Measurements from ENCODE around the gene WDR7.

WDR7 gene

DNA sequence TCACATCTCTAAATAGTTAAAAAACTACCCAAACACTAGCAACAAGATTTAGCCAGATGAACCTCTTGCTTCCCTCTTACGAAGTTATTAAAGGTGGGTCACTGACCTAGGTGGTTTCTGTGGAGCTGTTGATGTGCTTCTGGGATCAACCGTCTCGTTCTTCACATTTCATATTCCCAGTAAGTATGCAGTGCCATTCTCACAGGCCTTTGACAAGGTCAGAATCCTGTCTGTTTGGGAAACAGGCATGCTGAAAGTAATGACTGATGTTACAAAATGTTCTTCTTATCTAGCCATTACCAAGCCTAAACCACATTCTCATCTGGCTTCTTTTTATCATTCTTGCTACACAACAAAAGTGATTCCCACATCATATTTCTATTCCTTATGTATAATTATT is 70.3 kb downstream of the WDR7 start:
- DNase-seq = no peak

DNA sequence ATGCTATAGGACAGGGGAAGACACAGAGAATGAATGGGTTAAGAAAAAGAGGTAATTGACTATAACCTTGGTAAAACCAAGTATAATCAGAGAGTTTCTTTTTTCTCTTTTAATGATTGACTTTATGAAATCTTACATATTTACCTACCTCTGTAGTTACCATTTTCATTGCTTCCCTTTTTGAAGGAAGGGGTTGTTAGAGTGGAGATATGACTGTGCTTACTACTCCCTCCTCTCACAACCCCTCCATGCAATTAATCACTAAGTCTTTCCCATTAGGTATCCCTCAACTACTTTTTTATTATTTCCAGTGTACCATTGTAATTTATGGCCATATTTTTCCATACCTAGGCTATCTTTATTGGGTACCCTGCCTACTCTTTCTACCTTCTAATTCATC is 71.4 kb downstream of the WDR7 start:
- DNase-seq = no peak

DNA sequence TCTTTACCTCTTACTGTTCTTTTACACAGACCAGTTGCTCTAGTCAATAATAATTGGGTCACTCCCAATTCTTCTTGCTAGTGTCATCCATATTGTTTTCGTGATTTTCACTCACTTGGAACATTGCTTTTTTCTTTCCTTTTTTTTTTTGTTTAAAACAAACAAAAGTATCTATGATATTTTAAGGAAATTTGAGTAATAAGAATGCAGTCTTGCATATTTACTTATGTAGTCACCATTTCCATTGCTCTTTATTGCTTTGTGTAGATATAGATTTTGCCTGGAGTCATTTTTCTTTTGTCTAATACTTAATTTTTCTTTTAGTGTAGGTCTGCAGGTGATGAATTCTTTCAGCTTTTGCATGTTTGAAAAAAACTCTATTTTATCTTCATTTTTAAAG is 71.9 kb downstream of the WDR7 start:
- DNase-seq = no peak

DNA sequence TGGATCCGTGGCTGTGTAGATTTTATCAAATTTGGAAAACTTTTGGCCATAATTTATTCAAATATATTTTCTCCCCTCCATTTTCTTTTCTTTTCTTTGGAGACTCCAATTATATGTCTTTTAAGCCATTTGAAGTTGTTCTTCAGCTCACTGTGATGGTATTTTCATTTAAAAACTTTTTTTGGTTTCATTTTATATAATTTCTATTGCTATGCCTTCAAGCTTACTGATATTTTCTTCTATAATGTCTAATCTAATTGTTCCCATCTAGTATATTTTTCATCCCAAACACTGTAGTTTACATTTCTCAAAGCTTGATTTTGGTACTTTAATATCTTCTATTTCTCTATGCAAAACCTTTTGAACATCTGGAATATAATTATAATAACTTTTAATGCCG is 72.5 kb downstream of the WDR7 start:
- DNase-seq = no peak

- DNase-seq = no peak
These were observed 75.7 kb downstream of the WDR7 start for GRCh38 chr18:56726906-56727305.

GRCh38 chr18:56727399-56727798 is 76.2 kb downstream of the WDR7 start:
- DNase-seq = no peak

DNA sequence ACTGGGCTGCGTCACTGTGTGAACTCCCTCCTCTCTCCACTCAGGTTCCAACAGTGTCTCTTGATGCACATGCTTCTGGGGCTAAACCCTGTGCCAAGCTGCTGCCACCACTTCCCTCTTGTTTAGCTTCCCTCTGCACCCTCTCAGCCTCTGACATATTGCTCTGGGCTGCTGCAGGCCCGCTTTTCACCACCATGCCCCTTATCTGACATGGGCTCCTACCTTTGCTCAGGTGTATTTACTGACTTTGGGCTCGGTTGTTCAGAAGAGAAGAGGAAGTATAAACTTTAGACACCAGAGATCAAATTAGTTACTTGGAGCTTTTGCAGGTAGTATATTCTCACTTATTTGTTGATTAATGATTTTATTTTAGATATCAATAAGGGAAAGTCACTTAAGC is 77.6 kb downstream of the WDR7 start:
- no peak for DNase-seq

- DNase-seq = no peak
These were observed 87.0 kb downstream of the WDR7 start for GRCh38 chr18:56738184-56738583.

DNA sequence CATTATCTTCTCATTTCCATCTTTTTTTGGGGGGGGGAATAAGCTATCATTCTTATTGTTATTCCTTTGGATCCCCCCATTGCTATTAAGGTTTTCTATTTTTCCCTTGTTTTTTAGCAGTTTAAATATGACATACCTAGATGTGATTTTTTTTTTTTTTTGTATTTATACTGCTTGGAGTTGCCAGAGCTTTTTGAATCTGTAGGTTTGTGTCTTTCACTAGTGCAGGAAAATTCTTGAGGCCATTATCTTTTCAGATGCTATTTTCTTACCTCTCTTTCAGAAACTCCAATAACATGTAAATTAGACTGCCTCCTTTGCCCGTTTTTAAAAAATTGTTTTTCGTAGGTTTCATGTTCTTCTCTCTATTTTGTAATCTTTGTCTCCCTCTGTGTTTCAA is 88.6 kb downstream of the WDR7 start:
- no peak for DNase-seq

- DNase-seq = no peak
These were observed 89.5 kb downstream of the WDR7 start for GRCh38 chr18:56740645-56741044.

DNA sequence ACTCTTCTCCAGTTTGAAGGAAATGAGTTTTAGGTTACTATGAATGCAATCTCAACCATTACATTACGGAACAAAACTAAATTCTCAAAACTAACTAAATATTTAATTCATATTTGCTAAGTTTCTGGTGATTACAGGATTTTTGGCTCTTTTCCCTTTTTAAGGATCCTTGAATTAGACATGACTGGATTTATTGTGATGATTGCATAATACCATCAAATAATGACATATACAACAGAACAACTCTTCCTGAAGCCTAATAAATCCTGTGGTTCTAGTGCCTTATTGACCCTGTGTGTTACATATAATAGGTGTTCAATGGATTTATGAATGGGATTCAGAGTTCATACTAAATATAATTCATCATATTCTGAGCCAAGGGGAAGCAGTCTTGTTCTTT is 90.5 kb downstream of the WDR7 start:
- DNase-seq = no peak

DNA sequence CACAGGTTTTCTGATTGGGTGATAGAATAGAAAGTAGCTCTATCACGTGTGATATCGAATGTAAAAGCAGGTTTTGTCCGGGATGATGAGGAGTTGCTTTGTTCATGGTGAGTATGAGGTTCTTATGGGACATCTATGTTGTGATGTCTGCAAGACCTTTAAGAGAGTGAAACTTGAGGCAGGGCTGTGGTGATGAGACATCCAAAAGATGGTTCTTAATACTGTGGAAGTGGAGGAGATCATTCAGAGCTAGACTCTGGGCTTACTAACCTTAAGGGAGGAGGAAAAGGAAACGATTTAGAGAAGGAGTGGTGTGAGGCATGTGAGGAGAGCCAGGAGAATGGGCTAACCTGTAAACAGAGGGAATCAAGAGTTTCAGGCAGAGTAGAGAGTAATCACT is 92.0 kb downstream of the WDR7 start:
- DNase-seq = no peak

- no peak for DNase-seq
These were observed 96.0 kb downstream of the WDR7 start for GRCh38 chr18:56747032-56747658.

- DNase-seq = no peak
These were observed 96.7 kb downstream of the WDR7 start for GRCh38 chr18:56747857-56748256.

GRCh38 chr18:56748698-56749268 is 97.6 kb downstream of the WDR7 start:
- peak in 1 of 56 donors; percentile 26 for DNase-seq

GRCh38 chr18:56756966-56757365 is 105.8 kb downstream of the WDR7 start:
- peak in 6 of 56 donors; percentile 2 to 15 (median 6) for DNase-seq

DNA sequence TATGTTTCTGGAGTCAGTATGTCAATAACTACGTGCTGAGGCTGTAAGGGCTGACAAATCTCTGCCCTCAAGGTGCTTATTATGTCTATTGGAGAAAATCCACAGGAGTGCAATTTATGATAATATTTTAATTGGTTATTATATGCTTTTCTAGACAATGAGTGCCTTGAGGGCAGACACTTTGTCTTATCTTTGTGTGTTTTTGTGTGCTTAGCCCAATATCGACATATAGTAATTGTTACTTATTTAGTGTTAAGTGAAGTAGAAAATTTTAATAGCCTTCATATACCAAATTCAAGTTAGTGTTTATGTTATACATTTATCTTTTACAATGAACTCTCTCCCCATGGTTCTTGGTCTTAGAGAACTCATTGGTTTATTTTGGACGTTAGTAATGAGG is 118.9 kb downstream of the WDR7 start:
- no peak for DNase-seq

GRCh38 chr18:56770873-56771272 is 119.7 kb downstream of the WDR7 start:
- no peak for DNase-seq

DNA sequence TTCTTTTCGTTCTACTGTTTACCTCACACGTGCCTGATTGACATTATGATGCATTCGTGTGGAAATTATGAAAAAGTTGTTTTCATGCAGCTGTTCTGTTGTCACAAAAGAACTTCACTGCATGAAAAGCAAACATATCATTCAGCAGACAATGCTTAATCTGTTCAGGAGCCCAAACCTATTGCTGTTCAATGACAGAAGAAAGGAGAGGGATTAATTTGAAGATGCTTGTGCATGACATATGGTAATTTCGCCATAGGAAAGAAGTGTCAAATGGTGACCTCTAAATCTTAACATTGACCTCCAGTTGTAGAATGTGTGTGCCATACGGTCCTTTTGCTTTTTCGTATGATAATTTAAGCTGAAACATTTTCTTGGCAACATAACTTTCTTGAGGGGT is 124.5 kb downstream of the WDR7 start:
- DNase-seq = no peak

DNA sequence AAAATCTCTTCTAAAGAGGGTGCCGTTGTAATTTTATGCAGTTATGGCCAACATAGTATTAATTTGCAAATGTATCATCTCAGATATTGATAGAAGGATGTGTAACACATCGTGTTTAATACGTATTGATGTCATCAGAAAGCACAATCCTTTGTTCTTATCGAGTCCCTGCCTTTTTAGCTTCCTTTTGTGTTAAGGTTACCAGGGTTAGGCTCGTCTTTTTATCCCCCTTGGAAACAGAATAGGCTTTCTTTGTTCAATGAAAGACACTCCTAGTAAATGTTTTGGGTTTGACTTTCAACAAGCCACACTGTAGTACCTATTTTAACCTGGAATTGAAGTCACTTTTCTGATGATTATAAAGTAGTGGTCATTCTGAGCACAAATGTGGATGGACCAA is 136.2 kb downstream of the WDR7 start:
- no peak for DNase-seq

- DNase-seq = no peak
These were observed 138.1 kb downstream of the WDR7 start for GRCh38 chr18:56789004-56789888.

DNA sequence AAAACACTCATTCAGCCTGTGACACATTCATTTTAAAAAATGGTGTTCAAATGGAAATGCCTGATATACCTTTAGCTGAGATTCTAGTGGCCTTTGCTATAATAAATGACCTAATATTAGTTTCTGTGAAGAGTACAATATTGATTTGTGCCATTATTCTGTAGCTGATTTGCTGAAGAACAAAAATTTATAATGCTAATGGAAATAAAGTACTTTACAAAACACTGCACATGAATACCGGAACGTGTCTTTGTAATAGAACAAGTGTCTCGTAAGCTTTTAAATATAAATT is 138.7 kb downstream of the WDR7 start:
- DNase-seq = no peak

DNA sequence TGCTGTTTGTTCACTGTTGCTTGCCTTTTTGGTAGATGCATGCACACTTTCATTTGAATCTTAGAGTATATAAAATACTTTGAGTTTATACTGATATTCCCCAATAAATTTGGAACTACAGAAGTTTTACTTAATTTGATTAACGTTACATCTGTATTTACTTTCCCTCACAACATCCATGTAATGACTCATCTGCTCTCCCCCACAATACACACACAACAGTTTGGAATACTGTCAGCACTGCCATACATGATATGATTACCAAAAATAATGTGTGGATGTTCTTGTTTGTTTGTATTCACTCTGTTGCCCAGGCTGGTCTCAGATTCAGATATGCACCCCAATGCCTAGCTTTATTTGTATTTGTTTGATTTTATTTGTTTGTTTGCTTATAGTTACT is 144.2 kb downstream of the WDR7 start:
- no peak for DNase-seq
